ENCODE measurements around the gene DNAL1. TPM values are rescaled to one million over a fixed set of nuclear protein-coding genes. Genes with fewer than 3 reads are reported as not detected.

DNAL1 gene
- total RNA-seq, 1 experiment from 2014 or later: 14.3 TPM

- Mint-ChIP-seq H3K4me1 (peaks cover 36% of the 10 kb centered on the region), H3K36me3 (no peaks in the 10 kb centered on the region), H3K4me3 (peak within 1 kb of the TSS; percentile 90), H3K27me3 (ENCODE audit: low read depth) (peaks cover 7% of the 10 kb centered on the region), H3K9me3 (no peaks in the 10 kb centered on the region), H3K27ac (peak within 1 kb of the TSS; percentile 97)
- CTCF ChIA-PET: interaction anchor here (0.6 to 2.9 kb wide), 4 partner anchors 15 to 175 kb away, joined by 3 to 12 read pairs (median 3); no protein-coding TSS in a partner anchor
- peak; percentile 68 for ATAC-seq
- DNase-seq (ENCODE audit: low spot score): peak; percentile 90
- POLR2A ChIA-PET: interaction anchor here (0.6 to 1.9 kb wide), 7 partner anchors 44 to 223 kb away, joined by 3 to 4 read pairs (median 3); partner anchors contain the start of genes ACOT2 and RIOX1
- peak; percentile 48; the same call in 1 of the 2 replicates for TF ChIP-seq E2F5 (CRISPR knock-in tag; IDR thresholded peaks at IDR 0.05)
- TF ChIP-seq ETV6 (CRISPR knock-in tag; IDR thresholded peaks at IDR 0.05): no peak; the same call in 1 of the 2 replicates
- peak; percentile 94 for TF ChIP-seq FOXP1 (CRISPR knock-in tag; IDR thresholded peaks at IDR 0.05; ENCODE audit: borderline replicate concordance)
- TF ChIP-seq FOXJ3 (CRISPR knock-in tag; IDR thresholded peaks at IDR 0.05; ENCODE audit: borderline replicate concordance): no peak
- TF ChIP-seq CREM (CRISPR knock-in tag; IDR thresholded peaks at IDR 0.05): no peak
- peak; percentile 90 for TF ChIP-seq ARID4B (CRISPR knock-in tag; IDR thresholded peaks at IDR 0.05; ENCODE audit: borderline replicate concordance)
- TF ChIP-seq EMX1 (CRISPR knock-in tag; IDR thresholded peaks at IDR 0.05): 0 out of 2 replicates have a peak, but pooled peaks have one; percentile 47
- TF ChIP-seq HMGXB4 (CRISPR knock-in tag; IDR thresholded peaks at IDR 0.05): peak; percentile 64; the same call in 1 of the 2 replicates
- TF ChIP-seq ZNF121 (CRISPR knock-in tag; IDR thresholded peaks at IDR 0.05): no peak
- 0 out of 2 replicates have a peak, but pooled peaks have one; percentile 4 for TF ChIP-seq NFE2L1 (CRISPR knock-in tag; IDR thresholded peaks at IDR 0.05)
- TF ChIP-seq ESRRA (CRISPR knock-in tag; IDR thresholded peaks at IDR 0.05; ENCODE audit: borderline replicate concordance): peak; percentile 22; the same call in 1 of the 2 replicates
- peak; percentile 62 for TF ChIP-seq USF2 (CRISPR knock-in tag; IDR thresholded peaks at IDR 0.05)
- peak; percentile 86; the same call in 1 of the 2 replicates for TF ChIP-seq FOXP4 (CRISPR knock-in tag; IDR thresholded peaks at IDR 0.05)
- 0 out of 2 replicates have a peak, but pooled peaks have one; percentile 66 for TF ChIP-seq ZNF219 (CRISPR knock-in tag; IDR thresholded peaks at IDR 0.05; ENCODE audit: borderline replicate concordance)
- peak; percentile 75 for TF ChIP-seq USF1 (CRISPR knock-in tag; IDR thresholded peaks at IDR 0.05)
- TF ChIP-seq JUN (CRISPR knock-in tag; IDR thresholded peaks at IDR 0.05): peak; percentile 63; the same call in 1 of the 2 replicates
- peak; percentile 60; the same call in 1 of the 2 replicates for TF ChIP-seq ZNF232 (CRISPR knock-in tag; IDR thresholded peaks at IDR 0.05)
- peak; percentile 64; the same call in 1 of the 2 replicates for TF ChIP-seq SMAD3 (CRISPR knock-in tag; IDR thresholded peaks at IDR 0.05; ENCODE audit: borderline replicate concordance)
- TF ChIP-seq FOXK1 (CRISPR knock-in tag; IDR thresholded peaks at IDR 0.05): peak; percentile 70; the same call in 1 of the 2 replicates
- peak; percentile 92 for TF ChIP-seq MAX (CRISPR knock-in tag; IDR thresholded peaks at IDR 0.05)
- no peak for TF ChIP-seq SMAD4 (CRISPR knock-in tag; IDR thresholded peaks at IDR 0.05)
- TF ChIP-seq TEAD1 (CRISPR knock-in tag; IDR thresholded peaks at IDR 0.05): peak; percentile 86; the same call in 1 of the 2 replicates
- TF ChIP-seq KAT7 (CRISPR knock-in tag; IDR thresholded peaks at IDR 0.05; ENCODE audit: borderline replicate concordance): peak; percentile 86; the same call in 1 of the 2 replicates
- TF ChIP-seq TEAD4 (CRISPR knock-in tag; IDR thresholded peaks at IDR 0.05): peak; percentile 48; the same call in 1 of the 2 replicates
- no peak for TF ChIP-seq RORB (CRISPR knock-in tag; IDR thresholded peaks at IDR 0.05)
- peak; percentile 91 for TF ChIP-seq CBFB (CRISPR knock-in tag; IDR thresholded peaks at IDR 0.05; ENCODE audit: low read depth)
Observed at GRCh38 chr14:73713803-73714655, 69.2 kb downstream of the DNAL1 start, which contains the start of gene PNMA1. PNMA1 (minus strand) TSS chr14:73714384; CDS start chr14:73713639, 745 bp downstream.
